Measurements from ENCODE around the gene ANKFY1.
"Not testable (repeated sequence)": the region's sequence is repeated elsewhere in the genome, so short reads cannot be mapped to it uniquely, and the experiment has no call there.

The ANKFY1 gene

DNA sequence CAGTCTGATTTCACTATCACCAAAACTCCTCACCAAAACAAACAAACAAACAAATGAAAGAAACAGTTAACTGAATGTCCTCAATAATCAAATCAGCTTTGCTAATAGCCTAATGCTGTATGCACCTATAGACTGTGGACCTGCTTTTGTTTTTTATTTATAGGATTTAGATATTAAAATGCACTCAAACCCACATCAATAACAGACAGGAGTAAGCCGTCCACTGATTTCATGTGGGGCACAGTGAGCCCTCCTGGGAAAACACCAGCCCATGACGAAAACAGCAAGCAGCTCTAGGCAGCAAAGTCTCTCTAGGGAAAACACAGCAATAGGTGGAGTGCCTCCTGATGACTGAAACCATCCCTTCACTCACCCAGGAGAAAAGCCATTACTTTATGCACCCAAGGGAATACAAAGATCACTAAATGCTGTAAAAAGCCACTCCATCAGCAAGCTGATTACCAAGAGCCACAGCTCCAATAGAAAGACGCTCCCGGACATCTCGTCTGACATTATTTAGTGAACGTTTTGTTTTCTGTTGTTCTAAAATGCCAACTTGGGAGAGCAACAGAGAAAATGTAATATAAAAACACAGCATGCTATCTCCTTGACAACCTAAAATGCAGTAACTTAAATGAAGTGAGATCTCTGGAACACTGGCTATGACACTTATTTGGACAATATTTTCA is 47.8 kb downstream of the ANKFY1 start:
- peak in 1 of 2 experiments; percentile 25 for DNase-seq

DNA sequence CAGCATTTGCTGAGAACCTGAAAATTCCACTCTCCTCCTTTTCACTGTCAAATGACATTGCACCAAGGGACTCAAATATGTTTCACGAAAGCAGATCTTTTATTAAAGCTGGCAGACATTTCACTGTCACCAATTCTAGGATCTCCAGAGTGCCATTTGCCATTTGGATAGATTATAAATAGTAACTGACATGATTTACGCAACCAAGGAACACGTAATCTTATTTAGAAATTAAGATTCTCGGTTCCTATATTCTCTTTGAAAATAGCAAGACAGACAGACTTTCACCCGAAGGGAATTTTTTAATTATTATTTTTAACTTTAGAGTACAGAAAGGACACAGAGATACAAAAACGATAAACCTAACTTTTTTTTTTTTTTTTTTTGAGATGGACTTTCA is 49.6 kb downstream of the ANKFY1 start:
- no peak for DNase-seq

DNA sequence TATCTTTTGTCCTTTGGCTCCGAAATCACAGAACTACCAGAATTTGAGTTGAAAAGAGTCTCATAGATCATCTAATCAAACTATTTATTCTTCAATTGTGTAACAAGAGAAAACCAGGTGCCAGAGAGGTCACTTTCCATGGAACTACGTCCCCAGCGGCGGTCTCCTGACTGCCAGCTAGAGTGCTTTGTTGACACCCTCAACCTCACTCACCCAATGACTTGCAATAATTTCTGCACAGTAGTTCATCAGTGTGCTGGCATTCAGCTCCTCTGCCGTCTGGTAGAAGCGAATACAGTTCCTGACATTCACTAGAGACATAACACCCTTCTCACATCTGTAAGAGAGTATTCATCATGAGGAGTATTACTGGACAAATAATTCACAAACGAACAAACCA is 54.2 kb downstream of the ANKFY1 start:
- no peak for DNase-seq

DNA sequence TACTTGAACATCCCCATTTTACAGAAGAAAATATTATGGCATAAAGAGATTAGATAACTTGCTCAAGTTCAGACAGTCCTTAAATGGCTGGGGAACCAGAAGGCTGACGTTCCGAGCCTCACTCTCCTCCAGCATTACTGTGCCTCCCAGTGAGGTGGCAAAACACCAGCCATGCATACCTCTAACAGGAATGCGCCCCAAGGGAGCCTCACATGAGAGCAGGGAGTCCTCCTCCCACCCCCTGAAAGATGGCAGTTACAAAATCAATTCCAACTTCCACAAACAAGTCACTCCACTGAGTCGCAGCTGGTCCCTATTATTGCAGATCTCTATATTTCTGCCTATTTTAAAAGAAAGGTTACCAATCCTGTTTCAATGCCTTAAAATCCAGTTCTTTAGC is 55.5 kb downstream of the ANKFY1 start:
- no peak for DNase-seq

DNA sequence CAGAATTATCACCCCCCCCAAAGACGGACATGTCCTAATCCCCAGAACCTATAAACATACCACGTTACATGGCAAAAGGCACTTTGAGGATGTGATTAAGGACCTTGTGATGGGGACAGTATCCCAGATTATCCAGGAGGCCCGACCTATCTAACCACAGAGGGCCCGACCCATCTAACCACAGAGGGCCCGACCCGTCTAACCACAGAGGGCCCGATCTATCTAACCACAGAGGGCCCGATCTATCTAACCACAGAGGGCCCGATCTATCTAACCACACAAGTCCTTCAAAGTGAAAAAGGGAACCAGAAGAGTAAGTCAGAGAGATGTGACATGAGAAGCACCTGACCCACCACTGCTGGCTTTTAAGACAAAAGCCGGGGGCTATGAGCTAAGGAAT is 56.8 kb downstream of the ANKFY1 start:
- no peak for DNase-seq

DNA sequence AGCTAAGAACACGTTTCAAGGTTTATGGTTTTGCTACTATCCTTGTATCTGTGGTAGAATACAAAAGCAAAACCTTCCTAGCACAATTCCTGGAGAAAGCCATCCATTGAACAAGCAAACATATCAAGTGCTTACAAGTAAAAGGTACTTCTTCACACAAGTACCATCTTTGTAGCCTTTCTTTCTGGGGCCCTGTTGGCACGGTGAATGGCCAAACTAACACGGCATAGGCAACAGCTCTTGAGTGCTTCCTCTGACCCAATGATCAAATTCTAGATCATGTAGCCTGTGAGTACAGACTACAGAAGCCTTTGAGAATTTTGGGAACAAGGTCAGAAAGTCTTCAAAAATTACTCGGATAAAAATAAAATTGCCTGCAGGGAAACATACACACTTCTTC is 57.9 kb downstream of the ANKFY1 start:
- DNase-seq = no peak

DNA sequence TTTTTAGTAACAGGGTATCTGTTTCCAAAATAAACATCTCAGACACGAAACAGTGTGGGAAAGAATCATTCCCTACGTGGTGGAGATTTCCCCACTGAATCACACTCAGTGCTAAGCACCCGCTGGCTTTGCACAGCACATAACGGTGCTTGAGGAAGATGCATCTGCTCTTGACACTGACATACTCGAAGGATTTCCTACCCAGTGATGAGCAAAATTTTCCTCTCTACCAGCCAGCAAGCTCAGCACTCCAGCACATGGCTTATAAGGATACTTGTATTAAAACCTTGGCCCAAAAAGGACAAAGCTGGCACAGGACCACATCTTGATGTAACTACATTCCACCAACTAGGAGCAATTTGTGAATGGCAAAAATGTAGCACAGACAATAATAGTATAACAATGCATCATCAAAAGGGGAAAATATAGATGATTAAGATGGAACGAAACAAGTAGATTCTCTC is 59.0 kb downstream of the ANKFY1 start:
- DNase-seq = no peak

DNA sequence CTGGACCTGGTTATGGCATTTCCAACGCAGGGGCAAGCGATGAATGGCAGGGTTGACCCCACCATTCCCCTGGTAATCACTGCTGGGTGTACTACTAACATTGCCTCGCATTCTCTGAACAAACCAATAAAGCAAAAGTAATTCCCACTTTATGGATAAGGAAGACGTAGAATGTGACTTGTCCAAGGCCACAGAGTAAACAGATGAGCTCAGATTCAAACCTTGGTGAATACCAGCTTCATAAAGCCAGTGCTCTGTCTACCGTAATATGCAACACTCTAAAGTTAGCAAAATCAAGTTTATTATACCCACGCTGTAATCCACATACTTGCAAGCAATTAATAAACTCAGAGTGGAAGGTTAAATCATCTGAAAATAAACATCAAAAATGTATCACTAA is 59.6 kb downstream of the ANKFY1 start:
- DNase-seq = no peak

DNA sequence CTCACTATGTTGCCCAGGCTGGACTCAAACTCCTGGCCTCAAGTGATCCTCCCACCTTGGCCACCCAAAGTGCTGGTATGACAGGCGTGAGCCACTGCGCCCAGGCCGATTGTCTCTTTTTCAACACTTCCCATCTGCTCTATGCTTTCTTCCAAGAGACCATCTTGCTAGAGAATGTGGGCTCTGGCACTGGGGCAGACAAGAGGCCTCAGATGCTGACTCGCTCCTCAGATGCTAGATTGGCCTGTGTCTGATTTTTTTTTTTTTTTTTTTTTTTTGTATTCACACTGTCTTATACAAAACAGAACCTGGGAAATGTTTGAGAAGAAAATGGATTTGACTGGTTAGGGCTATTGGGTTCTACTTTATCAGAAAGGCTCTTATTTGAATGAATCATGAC is 62.6 kb downstream of the ANKFY1 start:
- DNase-seq = no peak

DNA sequence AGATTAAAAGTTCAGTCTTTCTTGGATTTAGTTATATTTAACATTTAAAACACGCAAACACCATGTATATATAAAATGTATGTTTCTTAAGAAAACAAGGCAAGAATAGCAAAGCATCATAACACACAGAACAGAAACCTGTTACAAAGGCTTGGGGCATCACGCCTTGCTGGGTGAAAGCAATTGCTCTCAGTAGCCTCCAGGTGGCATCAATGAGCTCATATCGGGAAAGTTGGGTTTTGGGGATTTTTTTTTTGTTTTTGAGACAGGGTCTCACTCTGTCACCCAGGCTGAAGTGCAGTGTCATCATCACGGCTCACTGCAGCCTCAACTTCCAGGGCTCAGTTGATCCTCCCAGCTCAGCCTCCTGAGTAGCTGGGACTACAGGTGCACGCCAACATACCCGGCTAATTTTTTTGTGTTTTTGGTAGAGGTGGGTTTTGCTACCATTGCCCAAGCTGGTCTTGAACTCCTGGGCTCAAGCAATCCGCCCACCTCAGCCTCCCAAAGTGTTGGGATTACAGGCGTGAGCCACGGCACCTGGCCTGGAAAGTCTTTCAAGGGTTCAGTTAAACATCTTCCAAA is 63.9 kb downstream of the ANKFY1 start:
- DNase-seq = peak; percentile 4 to 14

DNA sequence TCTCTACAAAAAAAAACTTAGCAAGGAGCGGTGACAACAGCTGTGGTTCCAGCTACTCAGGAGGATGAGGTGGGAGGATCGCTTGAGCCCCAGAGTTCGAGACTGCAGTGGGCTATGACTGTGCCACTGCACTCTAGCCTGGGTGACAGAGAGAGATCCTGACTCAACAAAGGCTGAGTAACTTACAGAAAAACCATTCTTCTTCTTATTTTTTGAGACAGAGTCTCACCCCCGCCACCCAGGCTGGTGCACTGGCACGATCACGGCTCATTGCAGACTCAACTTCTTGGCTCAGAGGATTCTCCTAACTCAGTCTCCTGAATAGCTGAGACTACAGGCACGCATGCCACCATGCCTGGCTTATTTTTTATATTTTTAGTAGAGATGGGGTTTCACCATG is 64.8 kb downstream of the ANKFY1 start:
- DNase-seq = no peak

DNA sequence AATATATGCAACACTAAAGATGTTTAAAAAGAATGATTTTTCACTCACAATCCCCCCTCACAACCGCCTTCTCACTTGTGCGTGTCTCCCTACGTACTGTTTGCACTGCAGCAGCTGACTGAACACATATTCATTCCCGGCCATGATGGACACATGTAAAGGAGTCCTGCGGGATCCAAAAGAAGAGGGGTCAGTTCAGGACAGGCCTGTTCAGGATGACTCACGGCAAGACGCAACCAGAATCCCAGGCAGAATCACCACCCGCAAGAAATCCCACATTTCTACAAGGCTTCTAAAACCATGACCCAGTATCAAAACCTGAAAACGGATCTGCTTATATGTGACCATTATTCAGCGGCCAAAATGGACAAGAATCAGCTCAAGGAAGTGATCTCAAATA is 68.5 kb downstream of the ANKFY1 start:
- no peak for DNase-seq

DNA sequence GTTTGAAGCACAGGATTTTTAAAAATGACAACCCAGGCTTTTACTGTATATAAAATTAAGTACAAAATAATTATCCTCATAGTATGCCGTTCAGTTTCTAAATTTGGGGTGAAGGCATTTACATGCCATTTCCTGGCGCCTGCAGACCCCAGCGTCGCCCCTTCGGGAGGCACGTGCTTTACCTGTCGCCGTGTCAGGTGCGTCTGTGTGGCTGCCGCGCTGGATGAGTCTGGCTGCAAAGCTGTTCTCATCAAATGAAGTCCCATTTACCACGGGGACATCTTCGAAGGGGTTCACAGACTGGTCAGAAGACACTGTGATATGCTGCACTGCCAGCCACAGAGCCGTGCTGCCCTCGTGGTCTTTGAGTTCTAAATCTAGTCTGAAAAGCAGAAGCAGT is 69.0 kb downstream of the ANKFY1 start:
- DNase-seq = no peak

DNA sequence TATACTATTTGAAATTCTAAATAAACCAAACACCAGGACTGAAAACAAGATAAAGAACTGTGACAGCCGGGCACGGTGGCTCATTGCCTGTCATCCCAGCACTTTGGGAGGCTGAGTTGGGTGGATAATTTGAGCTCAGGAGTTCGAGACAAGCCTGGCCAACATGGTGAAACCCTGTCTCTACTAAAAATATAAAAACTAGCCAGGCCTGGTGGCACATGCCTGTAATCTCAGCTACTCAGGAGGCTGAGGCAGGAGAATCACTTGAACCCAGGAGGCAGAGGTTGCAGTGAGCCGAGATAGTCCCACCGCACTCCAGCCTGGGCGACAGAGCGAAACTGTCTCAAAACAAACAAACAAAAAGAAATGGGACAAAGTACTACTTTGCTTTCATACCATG is 73.0 kb downstream of the ANKFY1 start:
- not testable (repeated sequence) for DNase-seq

DNA sequence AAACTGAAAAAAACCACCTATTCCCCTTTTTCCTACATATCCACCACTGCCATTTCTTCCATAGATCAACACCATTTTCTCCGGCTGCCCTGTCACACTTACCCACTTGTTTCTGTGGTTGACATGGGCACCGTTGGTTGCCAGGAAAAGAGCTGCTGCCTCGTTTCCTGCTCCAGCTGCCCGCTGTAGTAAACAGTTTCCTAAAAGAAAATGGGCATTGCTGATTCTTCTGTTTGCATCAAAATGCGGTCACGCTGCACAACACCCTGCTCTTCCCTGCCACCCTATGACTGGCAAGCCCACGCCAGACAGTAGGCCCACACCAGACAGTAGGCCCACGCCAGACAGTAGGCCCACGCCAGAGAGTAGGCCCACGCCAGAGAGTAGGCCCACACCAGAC is 74.5 kb downstream of the ANKFY1 start:
- DNase-seq = no peak

DNA sequence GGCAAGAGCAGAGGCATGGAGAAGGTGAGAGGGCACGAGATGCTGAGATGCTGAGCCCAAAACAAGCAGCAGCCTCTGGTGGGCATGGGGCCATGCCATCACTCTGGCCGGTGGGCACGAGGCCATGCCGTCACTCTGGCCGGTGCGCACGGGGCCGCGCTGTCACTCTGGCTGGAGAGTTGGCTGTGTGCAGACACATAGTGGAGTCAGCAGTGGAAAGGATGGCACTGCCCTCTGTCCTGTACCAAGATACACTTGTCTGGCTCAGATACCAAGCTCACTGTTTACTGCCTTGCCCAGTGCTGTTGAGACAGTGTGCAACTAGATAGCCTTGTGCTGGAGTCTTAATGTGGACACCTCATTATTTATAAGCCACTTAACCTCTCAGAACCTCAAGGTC is 75.7 kb downstream of the ANKFY1 start:
- no peak for DNase-seq

DNA sequence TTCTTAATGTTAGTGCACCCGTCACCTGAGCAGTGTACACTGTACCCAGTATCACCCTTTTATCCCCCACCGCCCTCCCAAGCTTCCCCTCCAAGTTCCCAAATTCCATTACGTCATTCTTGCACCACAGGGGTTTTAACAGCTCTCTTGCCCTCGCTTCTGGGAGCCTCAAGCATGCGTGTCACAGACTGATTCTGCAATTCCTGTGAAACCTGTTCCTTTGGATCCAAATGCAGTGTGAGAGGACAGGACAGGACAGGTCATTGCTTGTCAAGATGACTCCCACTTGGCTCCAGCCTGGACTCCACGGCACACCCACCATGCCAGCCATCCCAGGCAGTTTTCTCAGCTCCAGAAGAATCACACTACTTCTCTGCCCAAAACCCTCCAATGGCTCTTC is 76.7 kb downstream of the ANKFY1 start:
- DNase-seq = no peak

DNA sequence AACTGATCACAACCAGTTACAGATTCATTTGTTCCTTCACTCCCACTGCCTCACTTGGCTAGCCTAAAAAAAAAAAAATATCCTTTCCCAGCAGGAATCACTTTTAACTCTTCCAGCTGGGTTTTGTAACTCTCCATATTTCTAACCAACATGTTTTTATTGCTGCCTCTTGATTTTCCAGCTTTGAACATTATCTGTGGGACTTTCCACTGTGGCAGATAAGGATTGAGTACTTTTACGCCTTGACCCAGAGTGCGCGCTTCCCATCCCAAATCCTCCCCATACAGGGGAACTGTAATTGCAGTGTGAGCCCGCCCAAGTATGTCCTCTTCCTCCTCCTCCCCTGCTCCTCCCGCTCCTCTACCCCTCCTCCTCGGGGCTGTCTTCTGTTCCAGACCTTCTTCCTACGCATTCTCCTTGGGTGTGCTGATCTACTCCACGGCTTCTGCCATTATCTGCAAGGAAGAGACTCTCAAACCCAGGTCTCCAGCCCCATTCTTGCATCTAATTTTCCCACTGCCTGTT is 77.4 kb downstream of the ANKFY1 start:
- no peak for DNase-seq

DNA sequence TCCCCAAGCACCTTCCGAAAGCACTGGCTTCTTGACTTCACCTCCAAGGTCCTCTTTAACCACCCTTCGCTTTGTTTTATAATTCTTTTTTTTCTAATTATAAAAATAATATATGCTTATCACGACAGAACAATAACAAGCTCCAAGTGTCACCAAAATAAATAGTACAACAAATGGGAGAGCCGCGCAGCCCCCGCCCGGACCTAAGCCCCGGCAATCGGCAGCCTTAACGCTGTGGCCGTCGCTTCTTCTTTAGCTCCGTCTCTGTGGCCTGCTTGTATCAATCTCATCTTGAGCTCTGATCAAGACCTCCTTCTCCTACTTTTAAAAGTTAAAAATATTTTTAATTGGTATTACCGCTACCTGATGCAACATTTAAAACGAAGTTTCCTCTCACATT is 78.1 kb downstream of the ANKFY1 start:
- DNase-seq = no peak

DNA sequence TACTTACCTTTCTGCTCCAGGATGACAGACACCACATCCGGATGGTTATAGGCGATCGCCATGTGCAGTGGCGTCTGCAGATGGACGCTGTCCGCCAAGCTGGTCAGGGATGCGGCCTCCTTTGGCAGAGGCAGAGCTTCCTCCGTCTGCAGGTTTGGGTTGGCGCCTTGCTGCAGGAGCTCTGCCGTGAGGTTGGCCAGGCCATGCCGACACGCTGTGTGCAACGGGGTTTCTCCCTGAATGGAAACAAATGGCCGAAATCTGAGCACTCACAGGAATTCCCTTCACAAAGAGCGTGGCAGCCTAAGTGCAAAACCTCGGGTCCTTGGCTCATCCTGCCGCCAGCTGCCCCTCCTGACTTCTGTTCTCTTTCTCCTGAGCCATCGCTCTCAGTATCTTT is 79.0 kb downstream of the ANKFY1 start:
- DNase-seq = no peak

DNA sequence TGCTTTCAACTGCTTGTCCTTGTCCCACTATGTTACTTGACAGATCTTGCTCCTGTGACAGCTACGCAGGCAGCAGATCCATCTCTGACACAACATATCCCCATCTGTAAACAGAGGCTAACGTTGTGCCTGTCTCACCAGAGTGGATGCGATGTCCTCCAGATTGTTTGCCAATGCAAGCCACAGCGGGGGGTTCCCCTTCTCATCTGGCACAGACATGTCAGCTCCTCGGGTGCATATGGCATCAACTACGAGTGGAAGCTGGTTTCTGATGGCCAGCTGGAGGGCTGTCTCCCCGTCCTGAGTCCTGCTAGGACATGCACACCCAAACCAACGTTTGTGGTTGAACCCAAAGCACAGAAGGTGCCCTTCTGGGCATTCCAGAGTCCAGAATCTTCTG is 81.7 kb downstream of the ANKFY1 start:
- DNase-seq = no peak

DNA sequence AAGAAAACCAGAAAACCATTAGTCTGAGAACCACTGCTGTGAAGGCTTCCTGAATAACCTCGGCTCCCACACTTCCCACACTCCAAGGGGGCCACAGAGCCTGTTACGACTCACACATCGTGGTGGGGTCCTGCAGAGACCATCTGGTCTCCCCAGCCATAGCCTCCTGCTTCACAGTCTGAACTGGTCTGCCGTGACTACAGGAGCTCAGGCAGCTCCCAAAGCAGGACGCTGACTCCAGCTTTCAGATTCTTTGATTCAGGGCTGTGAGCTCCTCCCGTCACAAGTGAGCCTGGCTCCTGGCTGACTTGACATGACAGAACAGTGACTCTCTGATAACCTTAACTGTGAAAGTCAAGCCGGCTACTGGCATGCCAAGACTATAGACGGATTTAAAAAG is 83.0 kb downstream of the ANKFY1 start:
- no peak for DNase-seq

DNA sequence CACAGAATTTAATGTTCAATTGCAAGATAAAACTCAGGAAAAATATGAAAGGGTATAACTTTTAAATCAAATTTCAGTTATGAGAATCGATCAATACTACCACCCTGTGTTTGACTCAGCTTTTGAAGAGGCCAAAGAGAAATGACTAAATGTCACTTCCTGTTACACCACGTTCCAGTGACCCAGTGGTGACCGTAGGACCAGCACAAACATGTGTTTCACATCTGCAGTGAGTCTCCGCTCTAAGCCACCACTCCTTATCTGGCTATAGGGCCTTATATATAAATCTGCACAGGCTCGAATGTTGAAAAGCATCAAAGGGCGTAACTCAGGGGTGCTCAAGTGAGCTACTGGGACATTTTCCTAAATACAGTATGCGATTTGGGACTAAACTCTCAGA is 84.7 kb downstream of the ANKFY1 start:
- DNase-seq = no peak

DNA sequence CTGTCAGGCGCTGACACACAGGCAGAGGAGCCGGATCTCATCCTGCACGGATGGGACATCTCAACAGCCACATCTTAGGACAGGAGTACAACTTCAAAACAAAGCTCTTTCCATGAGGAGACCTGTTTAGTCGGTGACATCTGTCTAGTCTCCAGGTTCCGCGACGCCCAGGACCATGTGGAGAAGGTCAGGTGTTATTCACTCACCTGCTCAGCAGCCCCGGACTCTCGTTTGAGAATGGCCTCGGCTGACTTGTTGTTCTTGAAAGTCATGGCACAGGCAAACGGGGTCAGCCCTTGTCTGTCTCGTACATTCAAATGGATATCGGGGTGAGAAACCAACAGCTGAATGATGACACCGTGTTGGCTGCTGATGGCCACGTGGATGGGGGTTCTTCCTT is 85.1 kb downstream of the ANKFY1 start:
- no peak for DNase-seq

DNA sequence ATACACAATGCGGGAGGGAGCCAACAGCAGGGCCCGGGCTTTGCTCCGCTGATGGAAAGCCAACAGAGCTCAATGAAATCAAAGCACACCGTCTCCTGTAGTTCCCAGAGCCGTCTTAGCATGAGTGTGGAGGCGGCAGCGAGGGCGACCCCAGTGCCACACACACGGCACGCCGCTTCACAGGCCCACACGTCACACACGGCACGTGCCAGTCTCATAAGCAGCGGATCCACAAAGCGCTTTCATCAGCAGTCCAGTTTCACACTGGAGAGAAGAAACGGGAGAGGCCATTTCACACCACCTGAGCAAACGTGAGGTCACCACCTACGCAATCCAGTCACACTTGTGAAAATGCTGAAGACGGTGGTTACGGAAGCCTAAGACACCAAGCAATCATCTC is 86.0 kb downstream of the ANKFY1 start:
- DNase-seq = no peak

Data from NCI-H1930 (cell line).